Heart left ventricle (tissue), 13 donors: ENCODE results near the gene CFAP20.

Experiments
- POLR2A ChIP-seq, 2 donors: fragments of 450-650 bp; IDR thresholded peaks; one replicate each; pipeline ENCODE4 v1.6.1; 2017; ENCODE audit warnings: antibody characterized with exemption in 2 of 2, mild to moderate bottlenecking in 2 of 2, moderate library complexity in 2 of 2
- TF ChIP-seq, protein P1 (sequence below), 12 donors: fragments of 200-600 bp; sonication (generic) in 4 of 12; IDR thresholded peaks; one replicate each; pipeline versions ENCODE4 v1.5.0 to v1.8.0; 2018 to 2022; ENCODE audit warnings: antibody characterized with exemption in 12 of 12, mild to moderate bottlenecking in 5 of 12
- donor health status: ischemic (EF 13 %, LVEDD 7.1; RV severe dilation, severe dysfunction).
- donor health status: DM: no; HTN: yes; CAD: no.
- donor health status: DM: no; HTN: no; CAD: no.
- donor health status: ischemic (EF 25% LVEDD 6.9; RV normal size, moderate dysfunction).
- donor health status: ischemic (EF 25% LVEDD 5.7; RV mildly dilated, moderate dysfunction).
- donor health status: ischemic (EF 35%, LVEDD 5.7; RV mildly dilated, moderate dysfunction).
- donor health status: nonischemic (EF 11% LVEDD 7.7; RV severe dilation, severe dysfunction).
- donor health status: DM: yes; HTN: yes; CAD: no.
- donor health status: PGD.
- donor health status: ischemic (EF 29% LVEDD 5.4; RV normal size, mild dysfunction).
- donor health status: nonischemic (EF 23%, LVEDD 6.1; RV moderate dilation, normal function).

DNA sequence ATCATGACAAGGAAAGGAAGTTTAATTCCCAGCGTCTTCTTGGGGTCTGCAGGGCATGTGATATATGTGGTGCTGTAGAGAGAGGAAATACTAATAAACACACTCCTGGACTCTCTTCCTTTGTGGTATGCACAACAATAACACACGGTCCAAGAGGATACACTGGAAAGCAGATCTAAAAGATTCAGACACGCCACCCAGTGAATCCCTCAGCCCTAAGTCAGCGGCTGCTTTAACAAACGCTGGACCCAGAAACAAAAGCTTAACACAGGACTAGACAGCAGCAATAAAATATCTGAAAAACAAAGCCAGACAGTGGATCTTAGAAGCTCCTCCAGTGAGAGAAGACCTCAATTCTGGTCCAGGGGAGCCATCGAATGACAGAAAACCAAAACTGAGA, 13.1 kb downstream of the CFAP20 start:
- no peak for TF ChIP-seq POLR2A (IDR thresholded peaks at IDR 0.05)
- TF ChIP-seq, protein P1, sequence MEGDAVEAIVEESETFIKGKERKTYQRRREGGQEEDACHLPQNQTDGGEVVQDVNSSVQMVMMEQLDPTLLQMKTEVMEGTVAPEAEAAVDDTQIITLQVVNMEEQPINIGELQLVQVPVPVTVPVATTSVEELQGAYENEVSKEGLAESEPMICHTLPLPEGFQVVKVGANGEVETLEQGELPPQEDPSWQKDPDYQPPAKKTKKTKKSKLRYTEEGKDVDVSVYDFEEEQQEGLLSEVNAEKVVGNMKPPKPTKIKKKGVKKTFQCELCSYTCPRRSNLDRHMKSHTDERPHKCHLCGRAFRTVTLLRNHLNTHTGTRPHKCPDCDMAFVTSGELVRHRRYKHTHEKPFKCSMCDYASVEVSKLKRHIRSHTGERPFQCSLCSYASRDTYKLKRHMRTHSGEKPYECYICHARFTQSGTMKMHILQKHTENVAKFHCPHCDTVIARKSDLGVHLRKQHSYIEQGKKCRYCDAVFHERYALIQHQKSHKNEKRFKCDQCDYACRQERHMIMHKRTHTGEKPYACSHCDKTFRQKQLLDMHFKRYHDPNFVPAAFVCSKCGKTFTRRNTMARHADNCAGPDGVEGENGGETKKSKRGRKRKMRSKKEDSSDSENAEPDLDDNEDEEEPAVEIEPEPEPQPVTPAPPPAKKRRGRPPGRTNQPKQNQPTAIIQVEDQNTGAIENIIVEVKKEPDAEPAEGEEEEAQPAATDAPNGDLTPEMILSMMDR (IDR thresholded peaks at IDR 0.05): no peak
